Body of pancreas (tissue), 4 donors: ENCODE data around the gene LCOR.

ENCODE experiments used
- CTCF ChIP-seq, 7 experiments: fragments of 450-650 bp in 4 of 7; fragments of 200-600 bp in 3 of 7; sonication (generic) in 3 of 7; IDR thresholded peaks; one replicate each; pipeline ENCODE4 v1.5.1; 2016 to 2019; ENCODE audit warnings: antibody characterized with exemption in 7 of 7
- POLR2A ChIP-seq, 3 donors: fragments of 450-650 bp; IDR thresholded peaks; one replicate each; pipeline ENCODE4 v1.6.1; 2016; ENCODE audit warnings: antibody characterized with exemption in 3 of 3, mild to moderate bottlenecking in 2 of 3

- TF ChIP-seq CTCF (IDR thresholded peaks at IDR 0.05) (no peak), POLR2A (IDR thresholded peaks at IDR 0.05) (no peak)
These were observed 31.9 kb downstream of the LCOR start for GRCh38 chr10:96863922-96864543.
